ENCODE results near the gene LRRC4C.

The LRRC4C gene

DNA sequence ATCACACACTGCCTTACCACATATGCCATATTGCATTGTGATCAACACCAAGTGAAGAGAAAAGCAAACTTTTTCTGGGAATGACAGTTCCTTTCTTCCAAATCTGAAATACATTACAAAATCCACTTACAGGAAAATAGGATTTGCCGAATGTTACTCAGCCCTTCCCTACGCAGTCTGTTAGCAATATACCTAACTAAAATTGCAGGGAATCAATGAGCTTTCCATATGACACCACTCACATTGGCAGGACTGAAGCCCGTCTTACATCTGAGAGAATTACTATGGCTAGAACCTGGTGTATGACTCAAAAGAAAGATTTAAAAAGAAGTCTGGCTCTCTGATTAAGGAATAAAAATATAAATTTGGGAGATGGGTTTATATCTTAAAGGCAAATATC is 136.0 kb downstream of the LRRC4C start:
- H3K4me1 ChIP-seq (ENCODE audit: control insufficient read depth, insufficient read depth, low read length, unreplicated experiment): no peaks in the 10 kb centered on the region
- H3K79me2 ChIP-seq (ENCODE audit: control insufficient read depth, insufficient read depth, low read length, unreplicated experiment): no peaks in the 10 kb centered on the region
- no peaks in the 10 kb centered on the region for H3K36me3 ChIP-seq (ENCODE audit: insufficient read depth, low read length)
- H3K27ac ChIP-seq (ENCODE audit: low read depth, low read length): no peak overlapping the region
- no peaks in the 10 kb centered on the region for H3K27me3 ChIP-seq (ENCODE audit: insufficient read depth, low read length)
- H3K4me3 ChIP-seq (ENCODE audit: low read depth, low read length): no peak overlapping the region
- H2AFZ ChIP-seq (ENCODE audit: low read length, unreplicated experiment): no peak overlapping the region

DNA sequence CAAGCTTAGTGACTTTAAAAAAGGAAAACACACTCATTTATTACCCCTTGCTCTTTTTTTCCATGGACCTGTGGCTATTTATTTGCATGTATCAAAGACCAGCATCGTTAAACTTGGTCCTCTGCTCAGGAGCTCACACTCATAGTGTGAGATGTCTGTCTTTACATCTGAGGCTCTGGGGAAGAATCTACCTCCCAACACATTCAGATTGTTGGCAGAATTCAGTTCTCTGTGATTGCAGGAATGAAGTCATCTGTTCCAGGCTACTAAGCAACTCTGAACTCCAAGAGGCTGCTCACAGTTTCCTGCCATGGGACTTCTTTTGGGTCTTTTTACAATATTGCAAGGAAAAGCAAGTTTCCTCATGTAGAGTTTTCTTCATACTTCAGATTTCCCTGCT is 138.8 kb downstream of the LRRC4C start:
- no peaks in the 10 kb centered on the region for H3K4me1 ChIP-seq (ENCODE audit: control insufficient read depth, insufficient read depth, low read length, unreplicated experiment)
- H3K79me2 ChIP-seq (ENCODE audit: control insufficient read depth, insufficient read depth, low read length, unreplicated experiment): no peaks in the 10 kb centered on the region
- H2AFZ ChIP-seq (ENCODE audit: low read length, unreplicated experiment): no peak overlapping the region
- H3K4me3 ChIP-seq (ENCODE audit: low read depth, low read length): no peak overlapping the region
- H3K27me3 ChIP-seq (ENCODE audit: insufficient read depth, low read length): no peaks in the 10 kb centered on the region
- H3K36me3 ChIP-seq (ENCODE audit: insufficient read depth, low read length): no peaks in the 10 kb centered on the region
- no peak overlapping the region for H3K27ac ChIP-seq (ENCODE audit: low read depth, low read length)

DNA sequence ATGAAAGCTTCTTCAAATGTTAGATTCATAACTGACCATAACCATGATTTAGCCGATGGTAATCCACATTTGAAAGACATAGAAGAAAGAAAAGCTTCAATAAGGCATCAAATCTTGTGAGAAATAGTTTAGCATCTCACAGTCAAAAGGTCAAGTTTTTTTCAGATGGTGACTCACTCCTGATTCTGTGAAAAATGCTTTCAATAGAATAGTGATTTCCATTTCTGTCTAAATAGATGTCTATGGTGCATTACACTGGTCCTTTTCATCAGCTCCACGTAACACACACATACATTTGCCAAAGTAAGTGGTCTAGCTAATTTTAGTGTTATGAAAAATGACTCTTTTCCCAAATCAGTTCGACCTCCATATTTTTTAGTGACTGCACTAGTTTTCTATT is 139.2 kb downstream of the LRRC4C start:
- H3K79me2 ChIP-seq (ENCODE audit: control insufficient read depth, insufficient read depth, low read length, unreplicated experiment): no peaks in the 10 kb centered on the region
- H3K27ac ChIP-seq (ENCODE audit: low read depth, low read length): no peak overlapping the region
- no peaks in the 10 kb centered on the region for H3K4me1 ChIP-seq (ENCODE audit: control insufficient read depth, insufficient read depth, low read length, unreplicated experiment)
- no peaks in the 10 kb centered on the region for H3K27me3 ChIP-seq (ENCODE audit: insufficient read depth, low read length)
- H2AFZ ChIP-seq (ENCODE audit: low read length, unreplicated experiment): no peak overlapping the region
- H3K4me3 ChIP-seq (ENCODE audit: low read depth, low read length): no peak overlapping the region
- H3K36me3 ChIP-seq (ENCODE audit: insufficient read depth, low read length): no peaks in the 10 kb centered on the region

DNA sequence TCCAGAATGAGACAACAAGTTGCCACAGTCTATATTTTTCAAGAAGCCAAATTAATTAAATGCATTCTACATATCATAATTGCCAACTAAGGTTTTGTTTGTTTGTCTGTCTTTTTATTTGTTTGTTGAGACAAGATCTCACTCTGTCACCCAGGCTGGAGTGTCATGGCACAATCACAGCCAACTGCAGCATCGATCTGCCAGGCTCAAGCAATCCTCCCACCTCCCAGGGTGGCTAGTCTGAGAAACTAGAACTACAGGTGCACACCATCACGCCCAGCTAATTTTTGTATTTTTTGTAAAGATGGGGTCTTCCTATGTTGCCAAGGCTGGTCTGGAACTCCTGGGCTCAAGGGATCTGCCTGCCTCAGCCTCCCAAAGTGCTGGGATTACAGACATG is 140.0 kb downstream of the LRRC4C start:
- H2AFZ ChIP-seq (ENCODE audit: low read length, unreplicated experiment): no peak overlapping the region
- H3K27me3 ChIP-seq (ENCODE audit: insufficient read depth, low read length): no peaks in the 10 kb centered on the region
- H3K79me2 ChIP-seq (ENCODE audit: control insufficient read depth, insufficient read depth, low read length, unreplicated experiment): no peaks in the 10 kb centered on the region
- no peaks in the 10 kb centered on the region for H3K4me1 ChIP-seq (ENCODE audit: control insufficient read depth, insufficient read depth, low read length, unreplicated experiment)
- H3K4me3 ChIP-seq (ENCODE audit: low read depth, low read length): no peak overlapping the region
- H3K27ac ChIP-seq (ENCODE audit: low read depth, low read length): no peak overlapping the region
- no peaks in the 10 kb centered on the region for H3K36me3 ChIP-seq (ENCODE audit: insufficient read depth, low read length)

GRCh38 chr11:41316751-41317150 is 142.7 kb downstream of the LRRC4C start:
- no peak overlapping the region for H2AFZ ChIP-seq (ENCODE audit: low read length, unreplicated experiment)
- no peak overlapping the region for H3K27ac ChIP-seq (ENCODE audit: low read depth, low read length)
- H3K79me2 ChIP-seq (ENCODE audit: control insufficient read depth, insufficient read depth, low read length, unreplicated experiment): no peaks in the 10 kb centered on the region
- no peaks in the 10 kb centered on the region for H3K36me3 ChIP-seq (ENCODE audit: insufficient read depth, low read length)
- H3K27me3 ChIP-seq (ENCODE audit: insufficient read depth, low read length): no peaks in the 10 kb centered on the region
- no peaks in the 10 kb centered on the region for H3K4me1 ChIP-seq (ENCODE audit: control insufficient read depth, insufficient read depth, low read length, unreplicated experiment)
- no peak overlapping the region for H3K4me3 ChIP-seq (ENCODE audit: low read depth, low read length)

GRCh38 chr11:41313226-41313625 is 146.2 kb downstream of the LRRC4C start:
- H3K27me3 ChIP-seq (ENCODE audit: insufficient read depth, low read length): no peaks in the 10 kb centered on the region
- H3K79me2 ChIP-seq (ENCODE audit: control insufficient read depth, insufficient read depth, low read length, unreplicated experiment): no peaks in the 10 kb centered on the region
- H3K4me1 ChIP-seq (ENCODE audit: control insufficient read depth, insufficient read depth, low read length, unreplicated experiment): no peaks in the 10 kb centered on the region
- H3K36me3 ChIP-seq (ENCODE audit: insufficient read depth, low read length): no peaks in the 10 kb centered on the region
- H3K27ac ChIP-seq (ENCODE audit: low read depth, low read length): no peak overlapping the region
- H3K4me3 ChIP-seq (ENCODE audit: low read depth, low read length): no peak overlapping the region
- no peak overlapping the region for H2AFZ ChIP-seq (ENCODE audit: low read length, unreplicated experiment)

- no peak overlapping the region for H3K4me3 ChIP-seq (ENCODE audit: low read depth, low read length)
- H2AFZ ChIP-seq (ENCODE audit: low read length, unreplicated experiment): no peak overlapping the region
Measured at GRCh38 chr11:41309716-41310115, 149.7 kb downstream of the LRRC4C start.

DNA sequence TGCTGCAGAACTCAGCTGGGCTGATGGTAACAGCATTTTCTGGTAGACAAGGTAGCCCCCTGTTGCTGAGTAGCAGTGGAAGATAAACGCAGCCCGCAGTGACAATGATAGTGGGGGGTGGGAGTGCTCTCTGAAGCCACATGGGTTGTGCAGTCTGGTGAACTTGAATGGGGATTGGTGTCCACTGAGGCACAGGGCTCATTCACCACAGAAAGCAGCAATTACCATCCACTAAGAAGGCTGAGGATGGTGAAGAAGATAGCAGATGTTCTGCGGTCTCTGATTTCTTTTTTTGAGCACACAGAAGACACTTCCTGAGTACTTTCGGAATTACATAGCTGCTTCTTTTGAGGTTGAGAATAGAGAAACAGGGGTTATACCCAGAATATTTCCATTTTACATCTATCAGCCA is 150.3 kb downstream of the LRRC4C start:
- Histone ChIP-seq H3K79me2 (ENCODE audit: control insufficient read depth, insufficient read depth, low read length, unreplicated experiment) (no peaks in the 10 kb centered on the region), H3K4me3 (ENCODE audit: low read depth, low read length) (no peak overlapping the region), H3K27ac (ENCODE audit: low read depth, low read length) (no peak overlapping the region), H3K36me3 (ENCODE audit: insufficient read depth, low read length) (no peaks in the 10 kb centered on the region), H3K27me3 (ENCODE audit: insufficient read depth, low read length) (no peaks in the 10 kb centered on the region), H2AFZ (ENCODE audit: low read length, unreplicated experiment) (no peak overlapping the region), H3K4me1 (ENCODE audit: control insufficient read depth, insufficient read depth, low read length, unreplicated experiment) (no peaks in the 10 kb centered on the region)

More at GRCh38 chr11:41309716-41310115, 149.7 kb downstream of the LRRC4C start:
- no peaks in the 10 kb centered on the region for H3K4me1 ChIP-seq (ENCODE audit: control insufficient read depth, insufficient read depth, low read length, unreplicated experiment)
- no peaks in the 10 kb centered on the region for H3K79me2 ChIP-seq (ENCODE audit: control insufficient read depth, insufficient read depth, low read length, unreplicated experiment)
- no peaks in the 10 kb centered on the region for H3K27me3 ChIP-seq (ENCODE audit: insufficient read depth, low read length)
- no peak overlapping the region for H3K27ac ChIP-seq (ENCODE audit: low read depth, low read length)
- no peaks in the 10 kb centered on the region for H3K36me3 ChIP-seq (ENCODE audit: insufficient read depth, low read length)

- Histone ChIP-seq H3K36me3 (ENCODE audit: insufficient read depth, low read length) (no peaks in the 10 kb centered on the region), H3K4me1 (ENCODE audit: control insufficient read depth, insufficient read depth, low read length, unreplicated experiment) (no peaks in the 10 kb centered on the region), H3K79me2 (ENCODE audit: control insufficient read depth, insufficient read depth, low read length, unreplicated experiment) (no peaks in the 10 kb centered on the region), H3K4me3 (ENCODE audit: low read depth, low read length) (no peak overlapping the region), H2AFZ (ENCODE audit: low read length, unreplicated experiment) (no peak overlapping the region), H3K27ac (ENCODE audit: low read depth, low read length) (no peak overlapping the region), H3K27me3 (ENCODE audit: insufficient read depth, low read length) (no peaks in the 10 kb centered on the region)
Measured at GRCh38 chr11:41308286-41308685, 151.2 kb downstream of the LRRC4C start.

DNA sequence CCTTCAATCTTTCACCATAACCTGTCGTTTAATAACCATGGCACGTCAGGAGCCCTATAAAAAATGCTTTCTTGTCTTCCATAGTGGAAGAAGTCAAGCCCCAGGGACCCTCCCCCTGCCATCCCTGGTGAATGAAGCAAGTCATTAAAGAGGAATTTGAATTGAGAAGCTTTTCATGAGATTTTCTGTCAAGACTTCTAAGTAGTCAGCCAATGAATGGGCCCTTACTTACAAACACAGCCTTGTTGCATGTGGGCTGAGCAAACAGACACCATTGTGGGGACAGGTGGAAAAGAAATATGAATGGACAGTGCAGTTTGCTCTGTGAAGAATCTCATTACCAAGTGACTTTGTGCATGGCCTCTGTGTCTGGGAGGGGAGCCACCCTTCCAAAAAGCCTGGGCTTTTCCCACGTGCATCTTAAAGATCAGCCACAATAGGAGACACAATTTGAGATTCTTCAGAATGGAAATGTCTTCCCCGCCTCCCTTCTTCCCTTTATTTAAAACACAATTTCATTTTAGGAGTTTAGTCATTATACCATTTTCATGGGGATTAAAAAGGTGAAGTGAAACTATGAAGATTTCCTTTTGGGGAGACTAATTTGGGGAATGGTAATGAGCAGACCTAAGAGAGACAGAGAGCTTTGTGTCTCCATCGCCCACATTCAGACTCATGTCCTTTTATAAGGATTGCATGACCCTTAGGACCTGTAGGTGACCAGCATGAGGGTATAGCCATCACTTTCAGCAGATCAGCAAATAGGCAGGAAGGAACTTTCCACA is 152.0 kb downstream of the LRRC4C start:
- no peaks in the 10 kb centered on the region for H3K27me3 ChIP-seq (ENCODE audit: insufficient read depth, low read length)
- no peak overlapping the region for H3K4me3 ChIP-seq (ENCODE audit: low read depth, low read length)
- no peaks in the 10 kb centered on the region for H3K4me1 ChIP-seq (ENCODE audit: control insufficient read depth, insufficient read depth, low read length, unreplicated experiment)
- H3K27ac ChIP-seq (ENCODE audit: low read depth, low read length): no peak overlapping the region
- H2AFZ ChIP-seq (ENCODE audit: low read length, unreplicated experiment): no peak overlapping the region
- no peaks in the 10 kb centered on the region for H3K36me3 ChIP-seq (ENCODE audit: insufficient read depth, low read length)
- no peaks in the 10 kb centered on the region for H3K79me2 ChIP-seq (ENCODE audit: control insufficient read depth, insufficient read depth, low read length, unreplicated experiment)

DNA sequence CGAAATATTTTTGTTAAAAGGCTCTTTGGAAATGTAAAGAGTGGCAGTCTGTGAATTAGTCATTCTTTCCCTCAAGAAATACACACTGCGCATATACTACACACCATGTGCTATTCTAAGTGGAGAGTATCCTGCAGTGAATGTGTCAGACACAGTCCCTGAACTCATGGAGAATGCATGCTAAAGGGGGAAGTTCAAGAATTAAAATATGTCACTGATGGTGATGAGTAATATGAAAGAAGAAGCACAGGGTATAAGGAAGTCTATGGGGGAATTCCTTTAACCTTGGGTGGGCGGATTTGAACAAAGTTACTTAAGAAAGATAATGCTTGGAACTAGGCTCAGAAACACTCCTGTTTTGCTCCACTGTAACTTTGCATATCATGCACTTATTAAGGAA is 153.0 kb downstream of the LRRC4C start:
- Histone ChIP-seq H3K27ac (ENCODE audit: low read depth, low read length) (no peak overlapping the region), H3K27me3 (ENCODE audit: insufficient read depth, low read length) (no peaks in the 10 kb centered on the region)

More for the DNA sequence above, 153.0 kb downstream of the LRRC4C start:
- no peak overlapping the region for H3K4me3 ChIP-seq (ENCODE audit: low read depth, low read length)
- H3K36me3 ChIP-seq (ENCODE audit: insufficient read depth, low read length): no peaks in the 10 kb centered on the region
- no peak overlapping the region for H2AFZ ChIP-seq (ENCODE audit: low read length, unreplicated experiment)
- no peaks in the 10 kb centered on the region for H3K79me2 ChIP-seq (ENCODE audit: control insufficient read depth, insufficient read depth, low read length, unreplicated experiment)
- no peaks in the 10 kb centered on the region for H3K4me1 ChIP-seq (ENCODE audit: control insufficient read depth, insufficient read depth, low read length, unreplicated experiment)
